Ishikawa (cell line): ENCODE results near the gene CCDC149.

Source experiments
- CEBPB ChIP-seq: IDR thresholded peaks from 2 replicates; pipeline ENCODE4 v1.6.1; 2012
- CREB1 ChIP-seq: IDR thresholded peaks from 2 replicates; pipeline ENCODE4 v1.6.1; 2012; ENCODE audit warnings: low read depth
- EGR1 ChIP-seq: IDR thresholded peaks from 2 replicates; pipeline ENCODE4 v1.6.1; 2012
- EP300 ChIP-seq: IDR thresholded peaks from 2 replicates; pipeline ENCODE4 v1.6.1; 2012; ENCODE audit warnings: borderline replicate concordance
- FOXM1 ChIP-seq: IDR thresholded peaks from 2 replicates; pipeline ENCODE4 v1.6.1; 2012; ENCODE audit warnings: low read depth, borderline replicate concordance
- NFIC ChIP-seq: IDR thresholded peaks from 2 replicates; pipeline ENCODE4 v1.6.1; 2012
- RAD21 ChIP-seq: IDR thresholded peaks from 2 replicates; pipeline ENCODE4 v1.6.1; 2012; ENCODE audit warnings: low read depth
- TAF1 ChIP-seq: IDR thresholded peaks from 2 replicates; pipeline ENCODE4 v1.6.1; 2012; ENCODE audit warnings: low read depth, mild to moderate bottlenecking
- TCF12 ChIP-seq: IDR thresholded peaks from 2 replicates; pipeline ENCODE4 v1.6.1; 2012; ENCODE audit warnings: low read depth
- TEAD4 ChIP-seq: IDR thresholded peaks from 2 replicates; pipeline ENCODE4 v1.6.1; 2012
- YY1 ChIP-seq: IDR thresholded peaks from 2 replicates; pipeline ENCODE4 v1.6.1; 2012; ENCODE audit warnings: low read depth
- ZBTB7A ChIP-seq: IDR thresholded peaks from 2 replicates; pipeline ENCODE4 v1.6.1; 2012; ENCODE audit warnings: low read depth
- TF ChIP-seq, protein P1 (sequence below): IDR thresholded peaks from 2 replicates; pipeline ENCODE4 v1.6.1; 2012
- TF ChIP-seq, protein P2 (sequence below): IDR thresholded peaks from 2 replicates; pipeline ENCODE4 v1.6.1; 2012
- TF ChIP-seq, protein P3 (sequence below): IDR thresholded peaks from 2 replicates; pipeline ENCODE4 v1.6.1; 2012; ENCODE audit warnings: low read depth, mild to moderate bottlenecking

The CCDC149 gene

DNA sequence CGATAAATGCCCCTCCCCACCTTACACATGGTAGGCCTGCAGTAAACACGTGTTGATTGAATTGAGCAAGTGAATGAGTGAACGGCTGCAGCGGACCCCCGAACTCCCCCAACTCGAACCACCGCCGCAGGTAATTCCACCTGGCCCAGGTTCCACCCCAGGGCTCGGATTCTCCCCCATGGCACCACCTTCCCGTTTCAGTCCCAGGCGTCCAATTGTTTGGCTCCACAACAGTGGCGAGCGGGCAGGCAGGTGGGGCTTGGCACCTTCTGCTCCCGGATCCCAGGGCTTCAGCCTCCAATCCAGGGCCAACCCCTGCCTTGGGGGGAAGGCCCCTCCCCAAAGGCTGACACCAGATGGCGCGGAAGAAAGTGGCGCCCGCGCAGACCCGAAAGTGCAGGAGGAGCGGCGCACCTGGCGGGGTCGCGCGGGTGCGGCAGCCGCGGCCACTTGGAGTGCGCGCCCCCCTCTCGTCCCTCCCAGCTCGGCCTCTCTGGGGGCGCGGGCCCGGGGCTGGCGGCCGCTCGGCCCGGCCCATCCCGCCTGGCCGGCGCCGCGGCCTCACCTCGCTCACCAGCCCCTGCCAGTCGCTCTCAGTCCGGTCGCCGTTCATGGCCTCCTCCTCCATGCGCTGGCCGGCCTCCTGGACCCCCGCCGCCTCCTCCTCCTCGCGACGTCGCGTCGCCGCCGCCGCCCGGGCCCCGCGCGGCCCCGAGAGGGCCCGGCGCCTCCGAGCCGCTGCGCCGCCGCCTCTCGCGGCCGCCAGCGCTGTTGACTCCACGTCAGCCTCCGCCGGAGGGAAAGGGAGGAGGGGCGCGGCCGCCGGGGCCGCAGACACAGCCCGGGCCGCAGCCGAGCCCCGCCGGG, at the start of gene CCDC149:
TSS of gene CCDC149 (minus strand) at position 791 of the 867 bp plus-strand sequence. CDS start at position 613, 178 bp downstream.
- TF ChIP-seq RAD21 (peak; percentile 5; the same call in 1 of the 2 replicates), CEBPB (no peak), TAF1 (peak; percentile 61; the same call in 1 of the 2 replicates), NFIC (peak; percentile 39; the same call in 1 of the 2 replicates), EP300 (no peak), FOXM1 (no peak), CREB1 (no peak), EGR1 (no peak), TEAD4 (no peak), ZBTB7A (peak; percentile 53; the same call in 1 of the 2 replicates), TCF12 (no peak; the same call in 1 of the 2 replicates), YY1 (0 out of 2 replicates have a peak, but pooled peaks have one; percentile 41)
- TF ChIP-seq, protein P1, sequence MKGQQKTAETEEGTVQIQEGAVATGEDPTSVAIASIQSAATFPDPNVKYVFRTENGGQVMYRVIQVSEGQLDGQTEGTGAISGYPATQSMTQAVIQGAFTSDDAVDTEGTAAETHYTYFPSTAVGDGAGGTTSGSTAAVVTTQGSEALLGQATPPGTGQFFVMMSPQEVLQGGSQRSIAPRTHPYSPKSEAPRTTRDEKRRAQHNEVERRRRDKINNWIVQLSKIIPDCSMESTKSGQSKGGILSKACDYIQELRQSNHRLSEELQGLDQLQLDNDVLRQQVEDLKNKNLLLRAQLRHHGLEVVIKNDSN: no peak; the same call in 1 of the 2 replicates
- TF ChIP-seq, protein P2, sequence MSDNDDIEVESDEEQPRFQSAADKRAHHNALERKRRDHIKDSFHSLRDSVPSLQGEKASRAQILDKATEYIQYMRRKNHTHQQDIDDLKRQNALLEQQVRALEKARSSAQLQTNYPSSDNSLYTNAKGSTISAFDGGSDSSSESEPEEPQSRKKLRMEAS: peak; percentile 84
- TF ChIP-seq, protein P3, sequence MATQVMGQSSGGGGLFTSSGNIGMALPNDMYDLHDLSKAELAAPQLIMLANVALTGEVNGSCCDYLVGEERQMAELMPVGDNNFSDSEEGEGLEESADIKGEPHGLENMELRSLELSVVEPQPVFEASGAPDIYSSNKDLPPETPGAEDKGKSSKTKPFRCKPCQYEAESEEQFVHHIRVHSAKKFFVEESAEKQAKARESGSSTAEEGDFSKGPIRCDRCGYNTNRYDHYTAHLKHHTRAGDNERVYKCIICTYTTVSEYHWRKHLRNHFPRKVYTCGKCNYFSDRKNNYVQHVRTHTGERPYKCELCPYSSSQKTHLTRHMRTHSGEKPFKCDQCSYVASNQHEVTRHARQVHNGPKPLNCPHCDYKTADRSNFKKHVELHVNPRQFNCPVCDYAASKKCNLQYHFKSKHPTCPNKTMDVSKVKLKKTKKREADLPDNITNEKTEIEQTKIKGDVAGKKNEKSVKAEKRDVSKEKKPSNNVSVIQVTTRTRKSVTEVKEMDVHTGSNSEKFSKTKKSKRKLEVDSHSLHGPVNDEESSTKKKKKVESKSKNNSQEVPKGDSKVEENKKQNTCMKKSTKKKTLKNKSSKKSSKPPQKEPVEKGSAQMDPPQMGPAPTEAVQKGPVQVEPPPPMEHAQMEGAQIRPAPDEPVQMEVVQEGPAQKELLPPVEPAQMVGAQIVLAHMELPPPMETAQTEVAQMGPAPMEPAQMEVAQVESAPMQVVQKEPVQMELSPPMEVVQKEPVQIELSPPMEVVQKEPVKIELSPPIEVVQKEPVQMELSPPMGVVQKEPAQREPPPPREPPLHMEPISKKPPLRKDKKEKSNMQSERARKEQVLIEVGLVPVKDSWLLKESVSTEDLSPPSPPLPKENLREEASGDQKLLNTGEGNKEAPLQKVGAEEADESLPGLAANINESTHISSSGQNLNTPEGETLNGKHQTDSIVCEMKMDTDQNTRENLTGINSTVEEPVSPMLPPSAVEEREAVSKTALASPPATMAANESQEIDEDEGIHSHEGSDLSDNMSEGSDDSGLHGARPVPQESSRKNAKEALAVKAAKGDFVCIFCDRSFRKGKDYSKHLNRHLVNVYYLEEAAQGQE: no peak

DNA sequence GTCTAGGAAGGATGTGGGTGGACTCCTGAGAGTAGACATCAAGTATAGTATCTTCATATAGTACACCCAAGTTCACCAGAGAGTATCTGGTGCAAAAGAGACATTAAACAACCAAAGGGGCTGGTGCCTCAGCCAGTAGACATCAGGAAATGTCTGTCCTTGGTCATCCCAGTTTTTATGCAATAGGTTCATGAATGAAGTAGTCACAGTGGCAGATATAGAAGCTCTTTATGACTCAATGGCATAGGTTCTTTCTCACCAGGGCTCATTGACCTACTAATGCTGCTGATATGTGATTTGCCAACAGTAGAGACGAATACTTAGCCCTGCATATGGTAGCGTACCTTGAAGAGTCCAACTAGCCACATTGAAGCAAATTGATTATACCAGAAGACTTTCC, 45.0 kb upstream of the CCDC149 start:
- TF ChIP-seq EGR1 (no peak), CREB1 (no peak), YY1 (no peak), EP300 (no peak), TCF12 (no peak)

DNA sequence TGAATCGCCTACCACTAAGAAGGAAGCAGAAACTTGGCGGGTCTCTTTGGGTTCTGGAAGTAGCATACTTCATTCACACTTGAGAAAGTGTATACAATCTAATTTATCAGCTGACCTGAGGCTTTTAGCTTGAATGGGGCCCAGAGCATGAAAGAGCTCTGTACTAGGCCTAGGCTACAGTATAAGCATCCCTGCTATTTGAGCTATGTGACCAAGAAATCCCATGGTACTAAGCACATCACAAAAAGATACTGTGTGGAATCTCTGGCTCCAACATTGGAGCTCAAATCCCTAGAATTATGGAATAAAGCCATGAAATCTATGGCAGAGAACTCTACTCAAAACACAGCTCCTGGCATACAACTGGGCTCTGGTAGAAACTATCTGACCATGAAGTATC, 43.9 kb upstream of the CCDC149 start:
- no peak for TF ChIP-seq TCF12
- TF ChIP-seq, protein P3: no peak
- TF ChIP-seq EGR1: no peak
- no peak for TF ChIP-seq CREB1
- TF ChIP-seq YY1: no peak
- no peak for TF ChIP-seq TEAD4
- no peak for TF ChIP-seq FOXM1
- TF ChIP-seq EP300: no peak
- no peak for TF ChIP-seq TAF1
- no peak for TF ChIP-seq RAD21
- TF ChIP-seq, protein P2: no peak
- no peak for TF ChIP-seq ZBTB7A
- no peak for TF ChIP-seq NFIC
- TF ChIP-seq CEBPB: no peak
- TF ChIP-seq, protein P1: no peak

DNA sequence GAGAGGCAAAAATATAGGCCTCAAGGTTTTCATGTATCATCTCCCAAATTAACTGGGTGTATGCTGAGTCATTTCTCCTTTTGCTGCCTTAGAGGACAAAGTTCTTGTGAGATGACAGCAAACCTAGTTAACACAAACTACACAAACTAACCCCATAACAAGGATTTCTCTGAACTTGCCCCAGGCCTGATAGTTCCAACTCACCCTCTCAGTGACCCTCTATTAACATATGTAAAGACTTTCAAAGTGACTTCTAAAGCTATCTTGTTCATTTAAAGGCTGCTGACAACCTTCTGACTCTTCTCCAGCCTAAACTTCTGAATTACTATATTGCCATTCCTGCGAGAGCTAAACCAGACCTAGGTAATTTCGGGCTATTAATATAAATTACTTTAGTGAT, 43.2 kb upstream of the CCDC149 start:
- TF ChIP-seq TCF12 (no peak), RAD21 (no peak), YY1 (no peak), FOXM1 (no peak), CREB1 (no peak), ZBTB7A (no peak), EP300 (no peak), CEBPB (no peak), NFIC (no peak)
- TF ChIP-seq, protein P1: no peak

DNA sequence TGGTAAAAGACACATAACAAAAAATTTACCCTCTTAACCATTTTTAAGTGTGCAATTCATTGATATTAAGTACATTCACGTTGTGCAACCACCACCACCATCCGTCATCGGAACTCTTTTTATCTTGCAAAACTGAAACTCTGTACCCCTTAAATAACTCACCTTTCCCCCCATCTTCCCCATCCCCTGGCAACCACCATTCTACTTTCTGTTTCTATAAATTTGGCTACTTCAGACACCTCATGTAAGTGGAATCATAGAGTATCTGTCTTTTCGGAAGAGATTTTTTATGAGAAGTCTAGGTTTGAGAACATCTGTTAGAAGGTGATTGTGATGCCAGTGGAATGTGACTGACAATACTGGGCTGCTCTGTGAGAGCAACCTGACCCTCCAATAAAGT, 39.8 kb upstream of the CCDC149 start:
- no peak for TF ChIP-seq TCF12
- no peak for TF ChIP-seq EGR1
- TF ChIP-seq RAD21: no peak
- TF ChIP-seq CEBPB: no peak
- no peak for TF ChIP-seq EP300
- no peak for TF ChIP-seq ZBTB7A
- TF ChIP-seq, protein P3: no peak
- TF ChIP-seq, protein P2: no peak
- TF ChIP-seq TAF1: no peak
- TF ChIP-seq YY1: no peak
